GM12878 (cell line): ENCODE measurements around the gene LIMS1. TPM values are rescaled to one million over a fixed set of nuclear protein-coding genes. Genes with fewer than 3 reads are reported as not detected.

Experiments
- ATAC-seq: fragments of 200-7000 bp; cut with Tn5 transposase; 3 replicates; pipeline ENCODE4 v1.9.1; 2020; ENCODE audit warnings: mild to moderate bottlenecking, moderate library complexity
- BruUV-seq: library from RNA; stranded (reverse); fragments of 400-500 nt; replicated peaks from 2 replicates; lab custom pipeline; 2021; lab: Mats Ljungman, UMichigan
- CTCF ChIA-PET: fragments of 300-600 bp; sonication (Branson Sonifier 250); formaldehyde crosslinking; extraction: SDS; loops from one replicate; lab custom pipeline; 2021; ENCODE audit warnings: inconsistent platforms; lab: Yijun Ruan, JAX
- POLR2A ChIA-PET: fragments of 350-600 bp; formaldehyde crosslinking; extraction: SDS; loops from one replicate; lab custom pipeline; 2021; ENCODE audit warnings: inconsistent platforms; lab: Charles Lee
- RAD21 ChIA-PET: fragments of 300-600 bp; sonication (Branson Sonifier 250); formaldehyde crosslinking; loops from one replicate; lab custom pipeline; 2023; ENCODE audit warnings: antibody characterized with exemption; ENCODE audit not compliant: unreplicated experiment; lab: Charles Lee
- SMC1A ChIA-PET: fragments of 300-600 bp; sonication (Branson Sonifier 250); formaldehyde crosslinking; loops from one replicate; lab custom pipeline; 2023; ENCODE audit not compliant: unreplicated experiment, uncharacterized antibody; lab: Charles Lee
- DNase-seq: peaks from one replicate; pipeline ENCODE4 v3.0.0-alpha.2; 2011; ENCODE audit warnings: low read depth, low spot score
- FAIRE-seq: peaks from 3 replicates; lab custom pipeline; 2011; peaks lifted over from hg19 to GRCh38; lab: Jason Lieb, UNC
- H2AFZ ChIP-seq: 2 replicates; pipeline ENCODE4 v1.6.0; 2011; ENCODE audit warnings: low read depth, low read length, control low read depth; ENCODE audit not compliant: control insufficient read depth
- H3K27ac ChIP-seq: 2 replicates; pipeline ENCODE4 v1.5.1; 2011; ENCODE audit warnings: control low read depth; ENCODE audit not compliant: control insufficient read depth, insufficient read depth
- H3K27me3 ChIP-seq, 2 experiments: replicated peaks in 1 of 2; 2 replicates each; pipeline versions ENCODE4 v1.6.0 to v1.6.1; 2011; ENCODE audit warnings: low read length in 1 of 2; ENCODE audit not compliant: control insufficient read depth in 2 of 2, insufficient read depth in 2 of 2
- H3K36me3 ChIP-seq, 2 experiments: 2 replicates each; pipeline ENCODE4 v1.5.1; 2011; ENCODE audit warnings: low read length in 1 of 2; ENCODE audit not compliant: control insufficient read depth in 2 of 2, insufficient read depth in 2 of 2
- H3K4me1 ChIP-seq: 2 replicates; pipeline ENCODE4 v1.6.1; 2011; ENCODE audit warnings: mild to moderate bottlenecking, low read length, moderate library complexity, mixed read lengths; ENCODE audit not compliant: control insufficient read depth, insufficient read depth
- H3K4me2 ChIP-seq: 2 replicates; pipeline ENCODE4 v1.6.0; 2011; ENCODE audit warnings: control low read depth; ENCODE audit not compliant: control insufficient read depth, insufficient read depth
- H3K4me3 ChIP-seq: fragments of 200-600 bp; sonication (generic); 2 replicates; pipeline ENCODE4 v1.5.1; 2016
- H3K79me2 ChIP-seq: 2 replicates; pipeline ENCODE4 v1.6.0; 2011; ENCODE audit warnings: low read length; ENCODE audit not compliant: control insufficient read depth, insufficient read depth
- H3K9ac ChIP-seq: 2 replicates; pipeline ENCODE4 v1.8.0; 2011; ENCODE audit warnings: low read length, control low read depth, mixed read lengths; ENCODE audit not compliant: control insufficient read depth, insufficient read depth
- H3K9me3 ChIP-seq: replicated peaks from 3 replicates; pipeline ENCODE4 v1.5.1; 2011; ENCODE audit warnings: mild to moderate bottlenecking, low read length; ENCODE audit not compliant: control insufficient read depth, insufficient read depth
- H4K20me1 ChIP-seq: 2 replicates; pipeline ENCODE4 v1.6.0; 2011; ENCODE audit not compliant: control insufficient read depth, insufficient read depth
- CEBPB ChIP-seq, 2 experiments: fragments of 150-350 bp in 1 of 2; IDR thresholded peaks; 2 replicates each; pipeline ENCODE4 v1.6.1; 2012 to 2014; ENCODE audit warnings: low read depth in 2 of 2, low read length in 2 of 2, borderline replicate concordance in 1 of 2, inconsistent platforms in 1 of 2
- ETV6 ChIP-seq, 2 experiments: fragments of 450-650 bp in 1 of 2; IDR thresholded peaks in 1 of 2; conservative IDR thresholded peaks in 1 of 2; 2 replicates each; pipeline ENCODE4 v1.6.1; 2014; ENCODE audit warnings: antibody characterized with exemption in 1 of 2, borderline replicate concordance in 1 of 2, low read depth in 1 of 2, mild to moderate bottlenecking in 1 of 2, moderate library complexity in 1 of 2
- HDAC2 ChIP-seq: fragments of 200-600 bp; sonication (generic); IDR thresholded peaks from 2 replicates; pipeline ENCODE4 v1.6.1; 2017
- NR2C1 ChIP-seq: fragments of 450-650 bp; IDR thresholded peaks from 2 replicates; pipeline ENCODE4 v1.6.1; 2017; ENCODE audit warnings: antibody characterized with exemption, mild to moderate bottlenecking, moderate library complexity
- POLR2AphosphoS5 ChIP-seq: IDR thresholded peaks from 2 replicates; pipeline ENCODE4 v1.6.1; 2011; ENCODE audit warnings: mild to moderate bottlenecking, low read length, inconsistent platforms
- POU2F2 ChIP-seq: IDR thresholded peaks from 3 replicates; pipeline ENCODE4 v1.6.1; 2011; ENCODE audit warnings: low read depth, mild to moderate bottlenecking, low read length, borderline replicate concordance
- SIX5 ChIP-seq: IDR thresholded peaks from 2 replicates; pipeline ENCODE4 v1.6.1; 2011; ENCODE audit warnings: mild to moderate bottlenecking, low read depth, low read length, moderate library complexity; ENCODE audit not compliant: severe bottlenecking
- SREBF1 ChIP-seq: IDR thresholded peaks from 2 replicates; pipeline ENCODE4 v1.6.1; 2012; ENCODE audit warnings: mild to moderate bottlenecking, low read length
- STAT3 ChIP-seq: IDR thresholded peaks from 2 replicates; pipeline ENCODE4 v1.6.1; 2011; ENCODE audit warnings: low read depth, low read length, improper control_type of control experiment
- TCF12 ChIP-seq: IDR thresholded peaks from 2 replicates; pipeline ENCODE4 v1.6.1; 2011; ENCODE audit warnings: low read depth, mild to moderate bottlenecking, low read length
- WGBS: methylation state at CpG from one replicate; pipeline ENCODE4 v1.1.6; 2016; ENCODE audit warnings: low lambda C conversion rate; ENCODE audit not compliant: insufficient replicate concordance, insufficient coverage; ENCODE audit errors: missing lambda C conversion rate; 5-methylcytosine and 5-hydroxymethylcytosine counted together
- in situ Hi-C: fragments of 300-500 bp; cut with MboI; formaldehyde crosslinking; loops from 9 replicates; pipeline ENCODE4 v1.14.3; 2018; ENCODE audit warnings: mixed read lengths
- intact Hi-C: fragments of 100-400 bp; cut with micrococcal nuclease; formaldehyde crosslinking; loops from one replicate; pipeline ENCODE4 v1.14.2; 2022; ENCODE audit not compliant: unreplicated experiment
- polyA plus RNA-seq, 11 experiments: library from polyadenylated mRNA; depleted of rRNA in 4 of 11; unstranded in 6 of 11; stranded (reverse) in 5 of 11; fragments of >200 nt; fragmentation: Nextera tagmentation in 4 of 11; fragmentation: Illumina TruSeq in 1 of 11; extraction: Ambion mirVana in 4 of 11; extraction: Trizol in 1 of 11; gene quantifications; 1 replicate in 1 of 11; 2 replicates in 10 of 11; pipeline versions ENCODE4 v1.2.1 to v1.2.3, GENCODE V29; 2011 to 2016; ENCODE audit warnings: inconsistent platforms in 2 of 11, missing spikeins in 2 of 11, low read depth in 1 of 11
- total RNA-seq, 4 experiments: library from RNA; depleted of rRNA in 3 of 4; stranded (reverse); fragments of >200 nt in 3 of 4; fragmentation: Illumina TruSeq in 1 of 4; extraction: Trizol in 1 of 4; gene quantifications; 2 replicates each; pipeline versions ENCODE4 v1.2.1 to v1.2.3, GENCODE V29; 2013 to 2021
- TF ChIP-seq, protein P1 (sequence below), 3 experiments: IDR thresholded peaks in 2 of 3; conservative IDR thresholded peaks in 1 of 3; 2 replicates each; pipeline ENCODE4 v1.5.1; 2011; ENCODE audit warnings: low read depth in 3 of 3, low read length in 3 of 3, mild to moderate bottlenecking in 3 of 3, control low read depth in 2 of 3, moderate library complexity in 2 of 3, inconsistent platforms in 1 of 3, mixed read lengths in 1 of 3; ENCODE audit not compliant: control insufficient read depth in 2 of 3, insufficient read depth in 1 of 3; ENCODE audit errors: extremely low read depth in 1 of 3
- TF ChIP-seq, protein P2 (sequence below): IDR thresholded peaks from 2 replicates; pipeline ENCODE4 v1.6.1; 2012; ENCODE audit warnings: improper control_type of control experiment, low read depth, low read length; ENCODE audit not compliant: insufficient replicate concordance
- TF ChIP-seq, protein P3 (sequence below): IDR thresholded peaks from 2 replicates; pipeline ENCODE4 v1.6.1; 2011; ENCODE audit warnings: low read depth, mild to moderate bottlenecking, low read length, moderate library complexity, borderline replicate concordance; ENCODE audit errors: extremely low read depth

The LIMS1 gene
- total and polyA plus RNA-seq, 10 of the 15 experiments (the other 5 are each of a cell fraction or from before 2014, with no cell fraction given): 15.7 to 98.1 (median 43.9) TPM

DNA sequence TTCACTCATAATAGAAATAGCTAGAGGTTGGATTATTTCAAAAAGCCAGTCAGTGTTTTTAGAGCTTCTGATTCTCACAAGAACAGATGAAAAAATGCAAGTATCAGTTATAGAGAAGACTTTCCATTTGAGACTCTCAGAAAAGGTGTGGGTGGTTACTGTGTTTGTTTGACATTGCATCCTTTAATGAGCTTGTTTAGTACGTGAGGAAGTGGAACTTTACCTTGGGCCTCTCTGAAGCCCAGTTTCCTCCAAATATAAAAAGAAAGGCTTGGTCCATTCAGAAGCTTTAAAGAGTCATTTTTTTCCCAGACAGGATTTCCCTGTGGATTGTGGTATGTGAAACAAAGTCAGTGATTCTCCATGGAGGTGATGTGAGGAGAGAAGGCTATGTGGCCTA, 95.1 kb downstream of the LIMS1 start:
- in situ Hi-C loops (no loop called here), intact Hi-C loops (no loop called here)
- DNase-seq (no peak), FAIRE-seq (peak; percentile 7), ATAC-seq (peak; percentile 74)
- H3K36me3 ChIP-seq: 0 out of 4 replicates have a peak, but pooled peaks cover 0 to 2% of the 10 kb centered on the region in 2 experiments
- H3K79me2 ChIP-seq: peaks cover 11% of the 10 kb centered on the region
- ChIA-PET SMC1A (interaction anchor here (1.0 to 23.9 kb wide), 10 partner anchors 8 to 147 kb away, joined by 3 to 800 read pairs (median 10); no protein-coding TSS in a partner anchor), RAD21 (interaction anchor here (0.7 to 13.6 kb wide), 12 partner anchors 8 to 55 kb away, joined by 3 to 441 read pairs (median 6); no protein-coding TSS in a partner anchor), CTCF (interaction anchor here (0.7 to 11.7 kb wide), 6 partner anchors 9 to 58 kb away, joined by 3 to 441 read pairs (median 11); no protein-coding TSS in a partner anchor), POLR2A (interaction anchor here (0.7 to 4.0 kb wide), 10 partner anchors 8 to 52 kb away, joined by 3 to 40 read pairs (median 6); no protein-coding TSS in a partner anchor)
- H3K27me3 ChIP-seq: no peaks in the 10 kb centered on the region
- peak overlapping the region; percentile 53; the same call in 1 of the 2 replicates for H3K27ac ChIP-seq
- BruUV-seq: no TSS peak
- peaks cover 4% of the 10 kb centered on the region; the same call in 1 of the 2 replicates for H4K20me1 ChIP-seq
- no peaks in the 10 kb centered on the region for H3K9me3 ChIP-seq
- H3K4me2 ChIP-seq: peak overlapping the region; percentile 77
- WGBS: 0% methylated on average over 1 of the region's 1 CpG
- H3K4me3 ChIP-seq: peak overlapping the region; percentile 23; the same call in 1 of the 2 replicates
- H3K9ac ChIP-seq: no peak overlapping the region
- peaks cover 41% of the 10 kb centered on the region for H3K4me1 ChIP-seq
- H2AFZ ChIP-seq: no peak overlapping the region
- TF ChIP-seq TCF12 (no peak), SREBF1 (no peak), POLR2AphosphoS5 (no peak), NR2C1 (no peak), SIX5 (no peak), ETV6 (conservative IDR thresholded peaks at IDR 0.05 in 1 of 2, IDR thresholded peaks at IDR 0.05 in 1 of 2; ENCODE audit: borderline replicate concordance in 1 of 2, low read depth in 1 of 2) (peak in 1 of 2 experiments; percentile 64; a peak in 1 of 4 replicates), STAT3 (no peak), POU2F2 (no peak), CEBPB (IDR thresholded peaks at IDR 0.05; ENCODE audit: borderline replicate concordance in 1 of 2, low read depth in 2 of 2, low read length in 2 of 2) (0 out of 4 replicates have a peak, but pooled peaks of 1 of the 2 experiments have one; percentile 78), HDAC2 (no peak)
- TF ChIP-seq, protein P1, sequence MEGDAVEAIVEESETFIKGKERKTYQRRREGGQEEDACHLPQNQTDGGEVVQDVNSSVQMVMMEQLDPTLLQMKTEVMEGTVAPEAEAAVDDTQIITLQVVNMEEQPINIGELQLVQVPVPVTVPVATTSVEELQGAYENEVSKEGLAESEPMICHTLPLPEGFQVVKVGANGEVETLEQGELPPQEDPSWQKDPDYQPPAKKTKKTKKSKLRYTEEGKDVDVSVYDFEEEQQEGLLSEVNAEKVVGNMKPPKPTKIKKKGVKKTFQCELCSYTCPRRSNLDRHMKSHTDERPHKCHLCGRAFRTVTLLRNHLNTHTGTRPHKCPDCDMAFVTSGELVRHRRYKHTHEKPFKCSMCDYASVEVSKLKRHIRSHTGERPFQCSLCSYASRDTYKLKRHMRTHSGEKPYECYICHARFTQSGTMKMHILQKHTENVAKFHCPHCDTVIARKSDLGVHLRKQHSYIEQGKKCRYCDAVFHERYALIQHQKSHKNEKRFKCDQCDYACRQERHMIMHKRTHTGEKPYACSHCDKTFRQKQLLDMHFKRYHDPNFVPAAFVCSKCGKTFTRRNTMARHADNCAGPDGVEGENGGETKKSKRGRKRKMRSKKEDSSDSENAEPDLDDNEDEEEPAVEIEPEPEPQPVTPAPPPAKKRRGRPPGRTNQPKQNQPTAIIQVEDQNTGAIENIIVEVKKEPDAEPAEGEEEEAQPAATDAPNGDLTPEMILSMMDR (IDR thresholded peaks at IDR 0.05 in 2 of 3, conservative IDR thresholded peaks at IDR 0.05 in 1 of 3; ENCODE audit: control insufficient read depth in 2 of 3, extremely low read depth in 1 of 3, insufficient read depth in 1 of 3, low read depth in 3 of 3, low read length in 3 of 3): no peak
- TF ChIP-seq, protein P2, sequence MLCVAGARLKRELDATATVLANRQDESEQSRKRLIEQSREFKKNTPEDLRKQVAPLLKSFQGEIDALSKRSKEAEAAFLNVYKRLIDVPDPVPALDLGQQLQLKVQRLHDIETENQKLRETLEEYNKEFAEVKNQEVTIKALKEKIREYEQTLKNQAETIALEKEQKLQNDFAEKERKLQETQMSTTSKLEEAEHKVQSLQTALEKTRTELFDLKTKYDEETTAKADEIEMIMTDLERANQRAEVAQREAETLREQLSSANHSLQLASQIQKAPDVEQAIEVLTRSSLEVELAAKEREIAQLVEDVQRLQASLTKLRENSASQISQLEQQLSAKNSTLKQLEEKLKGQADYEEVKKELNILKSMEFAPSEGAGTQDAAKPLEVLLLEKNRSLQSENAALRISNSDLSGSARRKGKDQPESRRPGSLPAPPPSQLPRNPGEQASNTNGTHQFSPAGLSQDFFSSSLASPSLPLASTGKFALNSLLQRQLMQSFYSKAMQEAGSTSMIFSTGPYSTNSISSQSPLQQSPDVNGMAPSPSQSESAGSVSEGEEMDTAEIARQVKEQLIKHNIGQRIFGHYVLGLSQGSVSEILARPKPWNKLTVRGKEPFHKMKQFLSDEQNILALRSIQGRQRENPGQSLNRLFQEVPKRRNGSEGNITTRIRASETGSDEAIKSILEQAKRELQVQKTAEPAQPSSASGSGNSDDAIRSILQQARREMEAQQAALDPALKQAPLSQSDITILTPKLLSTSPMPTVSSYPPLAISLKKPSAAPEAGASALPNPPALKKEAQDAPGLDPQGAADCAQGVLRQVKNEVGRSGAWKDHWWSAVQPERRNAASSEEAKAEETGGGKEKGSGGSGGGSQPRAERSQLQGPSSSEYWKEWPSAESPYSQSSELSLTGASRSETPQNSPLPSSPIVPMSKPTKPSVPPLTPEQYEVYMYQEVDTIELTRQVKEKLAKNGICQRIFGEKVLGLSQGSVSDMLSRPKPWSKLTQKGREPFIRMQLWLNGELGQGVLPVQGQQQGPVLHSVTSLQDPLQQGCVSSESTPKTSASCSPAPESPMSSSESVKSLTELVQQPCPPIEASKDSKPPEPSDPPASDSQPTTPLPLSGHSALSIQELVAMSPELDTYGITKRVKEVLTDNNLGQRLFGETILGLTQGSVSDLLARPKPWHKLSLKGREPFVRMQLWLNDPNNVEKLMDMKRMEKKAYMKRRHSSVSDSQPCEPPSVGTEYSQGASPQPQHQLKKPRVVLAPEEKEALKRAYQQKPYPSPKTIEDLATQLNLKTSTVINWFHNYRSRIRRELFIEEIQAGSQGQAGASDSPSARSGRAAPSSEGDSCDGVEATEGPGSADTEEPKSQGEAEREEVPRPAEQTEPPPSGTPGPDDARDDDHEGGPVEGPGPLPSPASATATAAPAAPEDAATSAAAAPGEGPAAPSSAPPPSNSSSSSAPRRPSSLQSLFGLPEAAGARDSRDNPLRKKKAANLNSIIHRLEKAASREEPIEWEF: no peak
- TF ChIP-seq, protein P3, sequence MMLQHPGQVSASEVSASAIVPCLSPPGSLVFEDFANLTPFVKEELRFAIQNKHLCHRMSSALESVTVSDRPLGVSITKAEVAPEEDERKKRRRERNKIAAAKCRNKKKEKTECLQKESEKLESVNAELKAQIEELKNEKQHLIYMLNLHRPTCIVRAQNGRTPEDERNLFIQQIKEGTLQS: no peak
